ENCODE data around the gene SCYGR3. TPM values are rescaled to one million over a fixed set of nuclear protein-coding genes. Genes with fewer than 3 reads are reported as not detected.

SCYGR3 gene
- total RNA-seq, 1 experiment from 2014 or later = not detected

- no peak for TF ChIP-seq CTCF (IDR thresholded peaks at IDR 0.05; ENCODE audit: insufficient read depth in 1 of 2, low read depth in 1 of 2, low read length in 1 of 2, severe bottlenecking in 1 of 2, unreplicated experiment in 1 of 2)
- CTCF ChIA-PET = no interaction called here
- H3K27me3 ChIP-seq (replicated peaks; ENCODE audit: control insufficient read depth, insufficient read depth, low read length) = no peaks in the 10 kb centered on the region
- POLR2A ChIA-PET = no interaction called here
- Mint-ChIP-seq H3K9me3 (ENCODE audit: unreplicated experiment) (no peaks in the 10 kb centered on the region), H3K36me3 (ENCODE audit: insufficient read depth, unreplicated experiment) (no peaks in the 10 kb centered on the region), H3K4me3 (ENCODE audit: unreplicated experiment) (no peak overlapping the region), H3K27me3 (ENCODE audit: insufficient read depth, unreplicated experiment) (no peaks in the 10 kb centered on the region), H3K27ac (ENCODE audit: unreplicated experiment) (no peak overlapping the region), H3K4me1 (ENCODE audit: low read depth, unreplicated experiment) (no peaks in the 10 kb centered on the region)
- no peaks in the 10 kb centered on the region for H3K36me3 ChIP-seq (ENCODE audit: control insufficient read depth, insufficient read depth, low read length)
- intact Hi-C loops (cut with micrococcal nuclease; ENCODE audit: unreplicated experiment) = no loop called here
- no peaks in the 10 kb centered on the region for H3K4me1 ChIP-seq
- no peak for DNase-seq
- H3K9me3 ChIP-seq = no peaks in the 10 kb centered on the region
- H3K4me3 ChIP-seq (ENCODE audit: low read depth, low read length) = no peak overlapping the region
- BruUV-seq (replicated peaks) = no TSS peak
These were observed 21.8 kb downstream of the SCYGR3 start for GRCh38 chr2:227592694-227593387.

GRCh38 chr2:227582369-227582768 is 32.3 kb downstream of the SCYGR3 start:
- peaks cover 13% of the 10 kb centered on the region for H3K4me1 Mint-ChIP-seq (ENCODE audit: low read depth, unreplicated experiment)
- H3K9me3 Mint-ChIP-seq (ENCODE audit: unreplicated experiment) = peaks cover 12% of the 10 kb centered on the region
- no peaks in the 10 kb centered on the region for H3K36me3 Mint-ChIP-seq (ENCODE audit: insufficient read depth, unreplicated experiment)
- no peaks in the 10 kb centered on the region for H3K27me3 Mint-ChIP-seq (ENCODE audit: insufficient read depth, unreplicated experiment)
- no TSS peak for BruUV-seq (replicated peaks)
- Histone ChIP-seq H3K4me1 (peaks cover 8% of the 10 kb centered on the region; the same call in 1 of the 2 replicates), H3K36me3 (ENCODE audit: control insufficient read depth, insufficient read depth, low read length) (no peaks in the 10 kb centered on the region), H3K9me3 (no peaks in the 10 kb centered on the region), H3K27me3 (replicated peaks; ENCODE audit: control insufficient read depth, insufficient read depth, low read length) (no peaks in the 10 kb centered on the region), H3K4me3 (ENCODE audit: low read depth, low read length) (no peak overlapping the region)
- DNase-seq = no peak
- no peak overlapping the region for H3K4me3 Mint-ChIP-seq (ENCODE audit: unreplicated experiment)
- no peak overlapping the region for H3K27ac Mint-ChIP-seq (ENCODE audit: unreplicated experiment)
- CTCF ChIA-PET = no interaction called here
- POLR2A ChIA-PET = no interaction called here
- intact Hi-C loops (cut with micrococcal nuclease; ENCODE audit: unreplicated experiment) = no loop called here
- no peak for TF ChIP-seq CTCF (IDR thresholded peaks at IDR 0.05; ENCODE audit: insufficient read depth in 1 of 2, low read depth in 1 of 2, low read length in 1 of 2, severe bottlenecking in 1 of 2, unreplicated experiment in 1 of 2)

- Mint-ChIP-seq H3K27ac (ENCODE audit: unreplicated experiment) (no peak overlapping the region), H3K27me3 (ENCODE audit: insufficient read depth, unreplicated experiment) (no peaks in the 10 kb centered on the region), H3K36me3 (ENCODE audit: insufficient read depth, unreplicated experiment) (no peaks in the 10 kb centered on the region), H3K4me3 (ENCODE audit: unreplicated experiment) (no peak overlapping the region), H3K9me3 (ENCODE audit: unreplicated experiment) (peaks cover 12% of the 10 kb centered on the region), H3K4me1 (ENCODE audit: low read depth, unreplicated experiment) (peaks cover 20% of the 10 kb centered on the region)
- no peaks in the 10 kb centered on the region for H3K27me3 ChIP-seq (replicated peaks; ENCODE audit: control insufficient read depth, insufficient read depth, low read length)
- DNase-seq = no peak
- TF ChIP-seq CTCF (IDR thresholded peaks at IDR 0.05; ENCODE audit: insufficient read depth in 1 of 2, low read depth in 1 of 2, low read length in 1 of 2, severe bottlenecking in 1 of 2, unreplicated experiment in 1 of 2) = no peak
- H3K4me1 ChIP-seq = peaks cover 12% of the 10 kb centered on the region; the same call in 1 of the 2 replicates
- ChIA-PET POLR2A (no interaction called here), CTCF (no interaction called here)
- H3K4me3 ChIP-seq (ENCODE audit: low read depth, low read length) = no peak overlapping the region
- intact Hi-C loops (cut with micrococcal nuclease; ENCODE audit: unreplicated experiment) = loop anchor here (5.0 to 10.0 kb wide), 3 partner anchors 172 to 445 kb away; no protein-coding TSS in a partner anchor
- H3K36me3 ChIP-seq (ENCODE audit: control insufficient read depth, insufficient read depth, low read length) = no peaks in the 10 kb centered on the region
- BruUV-seq (replicated peaks) = no TSS peak
- H3K9me3 ChIP-seq = no peaks in the 10 kb centered on the region
These were observed 34.8 kb downstream of the SCYGR3 start for GRCh38 chr2:227579791-227580190.

Data from Caco-2 (cell line).